ENCODE results near the gene FAM25A.
"Not testable (repeated sequence)": the region's sequence is repeated elsewhere in the genome, so short reads cannot be mapped to it uniquely, and the experiment has no call there.

FAM25A gene

GRCh38 chr10:87009134-87009696, 10.9 kb upstream of the FAM25A start:
- DNase-seq (ENCODE audit: low read depth in 3 of 3, low spot score in 1 of 3) = not testable (repeated sequence)

DNA sequence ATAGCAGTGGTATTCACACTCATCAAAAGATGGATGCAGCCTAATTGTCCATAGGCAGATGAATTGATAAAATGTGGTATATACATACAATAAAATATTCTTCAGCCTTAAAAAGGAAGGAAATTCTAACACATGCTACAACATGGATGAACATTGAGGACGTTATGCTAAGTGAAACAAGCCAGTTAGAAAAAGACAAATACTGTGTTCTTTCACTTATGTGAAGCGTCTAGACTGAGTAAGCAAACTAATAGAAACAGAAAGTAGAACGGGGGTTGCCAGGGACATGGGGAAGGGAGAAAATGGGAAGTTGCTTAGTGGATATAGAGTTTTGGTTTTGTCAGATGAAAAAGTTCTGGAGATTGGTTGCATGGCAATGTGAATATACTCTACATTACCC, 6.6 kb upstream of the FAM25A start:
- not testable (repeated sequence) for DNase-seq (ENCODE audit: low read depth in 3 of 3, low spot score in 1 of 3)

DNA sequence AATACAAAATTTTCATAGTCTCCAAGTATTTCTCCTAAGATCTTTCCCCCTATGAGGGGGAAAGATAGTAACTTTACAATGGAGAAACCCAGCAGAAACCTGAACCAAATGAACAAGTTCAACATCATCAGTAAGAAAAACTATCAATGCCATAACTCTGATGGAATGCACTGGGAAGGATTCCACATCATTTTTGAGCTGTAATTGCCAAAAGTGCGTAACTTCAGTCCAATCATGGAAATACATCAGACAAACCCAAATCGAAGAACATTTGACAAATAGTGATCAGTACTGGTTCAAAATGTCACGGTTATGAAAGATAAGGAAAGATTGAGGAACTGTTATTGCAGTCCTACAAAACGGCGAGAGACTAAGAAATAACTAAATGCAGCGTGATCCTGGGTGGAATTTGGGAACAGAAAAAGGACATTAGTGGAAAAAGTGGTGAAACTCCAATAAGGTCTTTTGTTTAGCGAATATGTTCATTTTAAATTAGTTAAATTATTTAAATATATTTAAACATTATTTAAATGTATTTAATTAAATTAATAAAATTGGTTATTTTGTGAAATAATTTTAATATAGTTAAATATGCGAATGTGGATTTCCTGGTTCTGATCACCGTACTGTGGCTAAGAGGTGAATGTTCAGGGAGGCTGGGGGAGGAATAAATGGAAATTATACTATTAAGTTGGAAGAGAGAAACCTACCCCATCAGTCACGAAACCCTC, 4.9 kb upstream of the FAM25A start:
- not testable (repeated sequence) for DNase-seq (ENCODE audit: low read depth in 3 of 3, low spot score in 1 of 3)

DNA sequence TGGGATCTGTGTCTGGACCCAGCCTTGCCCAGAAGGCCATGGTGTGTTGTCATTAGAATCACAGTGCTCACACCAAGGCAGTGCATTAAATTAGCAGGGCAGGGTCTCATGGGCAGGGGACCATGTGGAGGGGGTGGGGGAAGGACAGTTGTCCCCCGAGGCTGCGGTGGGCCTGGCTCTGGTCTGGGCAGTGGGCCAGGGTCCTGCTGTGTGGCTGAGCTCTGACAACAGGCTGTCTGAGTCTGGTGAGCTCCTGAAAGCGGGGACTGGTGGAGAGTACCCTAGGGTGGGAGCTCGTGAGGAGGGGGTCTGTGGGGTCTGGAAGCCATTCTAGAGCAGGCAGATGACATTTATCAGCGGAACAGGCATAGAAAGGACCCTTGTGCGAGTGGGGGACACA, 2.0 kb upstream of the FAM25A start:
- not testable (repeated sequence) for DNase-seq (ENCODE audit: low read depth in 3 of 3, low spot score in 1 of 3)

GRCh38 chr10:87019066-87019465, 1.0 kb upstream of the FAM25A start:
- not testable (repeated sequence) for DNase-seq (ENCODE audit: low read depth in 3 of 3, low spot score in 1 of 3)

DNA sequence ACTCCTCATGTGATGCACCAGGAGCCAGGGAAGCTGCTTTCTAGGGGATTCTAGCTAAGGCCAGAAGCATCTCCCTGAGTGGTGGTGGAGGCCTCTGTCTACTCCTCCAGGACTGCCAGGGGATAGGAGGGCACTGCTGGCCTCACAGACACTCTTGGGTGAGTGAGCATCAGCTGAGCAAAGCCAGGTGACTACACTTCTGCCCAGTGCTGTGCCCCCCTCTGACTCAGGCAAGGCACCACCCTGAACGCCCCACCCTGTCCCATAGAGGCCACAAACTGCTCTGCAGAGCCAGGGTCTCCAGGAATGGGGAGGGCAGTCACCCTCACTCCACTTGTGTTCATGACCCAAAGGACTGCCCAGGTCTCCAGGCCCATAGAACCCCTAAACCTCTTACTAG, 590 bp upstream of the FAM25A start:
- DNase-seq (ENCODE audit: low read depth in 3 of 3, low spot score in 1 of 3) = not testable (repeated sequence)

- DNase-seq (ENCODE audit: low read depth in 3 of 3, low spot score in 1 of 3) = not testable (repeated sequence)
These were observed 5.3 kb downstream of the FAM25A start for GRCh38 chr10:87025285-87025958.

DNA sequence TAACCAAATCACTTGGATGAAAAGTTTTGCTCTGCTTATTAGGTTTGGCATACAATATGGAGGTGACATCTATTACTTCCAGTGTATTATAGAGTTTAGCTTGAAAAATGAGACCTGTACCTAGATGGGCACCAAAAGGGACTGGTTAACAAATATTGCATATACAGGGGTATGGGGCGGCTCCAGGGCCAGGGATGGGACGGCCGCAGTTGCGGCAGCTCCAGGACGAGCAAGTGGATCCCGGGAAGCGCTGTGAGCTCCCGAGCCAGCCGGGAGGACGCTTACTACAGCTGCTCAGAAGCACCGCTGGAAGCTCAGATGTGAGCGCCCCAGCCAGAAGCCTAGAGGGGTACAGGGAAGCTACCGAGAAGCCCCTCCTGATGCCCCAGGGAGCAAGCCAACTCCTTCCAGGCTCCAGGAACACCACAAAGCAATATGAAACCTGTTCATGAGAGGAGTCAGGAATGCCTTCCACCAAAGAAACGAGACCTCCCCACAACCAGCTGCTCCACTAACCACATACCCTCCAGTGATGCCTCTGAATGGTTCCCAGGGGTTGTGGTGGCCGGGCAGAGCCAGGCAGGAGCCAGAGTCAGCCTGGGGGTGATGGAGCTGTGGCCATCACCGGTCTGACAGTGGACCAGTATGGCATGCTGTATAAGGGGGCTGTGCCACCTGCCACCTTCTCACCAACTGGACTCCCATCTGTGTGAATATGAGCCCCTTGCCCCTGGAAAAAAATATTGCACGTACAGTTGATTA, 6.8 kb downstream of the FAM25A start:
- not testable (repeated sequence) for DNase-seq (ENCODE audit: low read depth in 3 of 3, low spot score in 1 of 3)

- not testable (repeated sequence) for DNase-seq (ENCODE audit: low read depth in 3 of 3, low spot score in 1 of 3)
These were observed 10.3 kb downstream of the FAM25A start for GRCh38 chr10:87030419-87030818.

DNA sequence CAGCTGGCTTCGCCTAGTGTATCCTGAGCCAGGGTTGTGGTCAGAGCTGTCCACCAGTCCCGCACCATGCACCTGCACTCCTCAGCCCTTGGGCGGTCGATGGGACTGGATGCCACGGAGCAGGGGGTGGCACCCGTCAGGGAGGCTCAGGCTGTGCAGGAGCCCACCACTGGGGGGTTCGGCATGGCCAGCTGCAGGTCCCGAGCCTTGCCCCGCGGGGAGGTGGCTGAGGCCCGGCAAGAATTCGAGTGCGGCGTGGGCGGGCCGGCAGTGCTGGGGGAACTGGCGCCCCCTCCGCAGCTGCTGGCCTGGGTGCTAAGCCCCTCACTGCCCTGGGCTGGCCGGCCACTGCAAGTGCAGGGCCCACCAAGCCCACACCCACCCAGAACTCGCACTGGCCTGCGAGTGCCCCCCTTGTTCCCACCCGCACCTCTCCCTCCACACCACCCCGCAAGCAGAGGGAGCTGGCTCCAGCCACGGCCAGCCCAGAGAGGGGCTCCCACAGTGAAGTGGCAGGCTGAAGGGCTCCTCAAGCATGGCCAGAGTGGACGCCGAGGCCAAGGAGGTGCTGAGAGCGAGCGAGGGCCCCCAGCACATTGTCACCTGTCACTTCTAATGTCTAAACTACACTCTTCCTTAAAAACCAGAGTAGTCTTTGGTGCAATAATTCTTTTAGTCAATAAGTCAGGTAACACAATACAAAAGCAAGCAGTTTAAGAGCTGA, 11.0 kb downstream of the FAM25A start:
- DNase-seq (ENCODE audit: low read depth in 3 of 3, low spot score in 1 of 3) = no peak

DNA sequence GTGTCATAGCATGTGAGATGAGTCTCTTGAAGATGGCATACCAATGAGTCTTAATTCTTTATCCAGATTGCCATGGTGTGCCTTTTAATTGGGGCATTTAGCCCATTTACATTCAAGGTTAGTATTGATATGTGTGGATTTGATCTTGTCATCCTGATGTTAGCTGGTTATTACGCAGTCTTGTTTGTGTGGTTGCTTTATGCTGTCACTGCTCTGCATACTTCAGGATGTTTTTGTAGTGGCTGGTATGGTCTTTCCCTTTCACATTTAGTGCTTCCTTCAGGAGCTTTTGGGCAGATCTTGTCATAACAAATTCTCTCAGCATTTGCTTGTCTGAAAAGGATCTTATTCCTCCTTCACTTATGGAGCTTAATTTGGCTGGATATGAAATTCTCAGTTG, 16.5 kb downstream of the FAM25A start:
- DNase-seq (ENCODE audit: low read depth in 3 of 3, low spot score in 1 of 3) = no peak

DNA sequence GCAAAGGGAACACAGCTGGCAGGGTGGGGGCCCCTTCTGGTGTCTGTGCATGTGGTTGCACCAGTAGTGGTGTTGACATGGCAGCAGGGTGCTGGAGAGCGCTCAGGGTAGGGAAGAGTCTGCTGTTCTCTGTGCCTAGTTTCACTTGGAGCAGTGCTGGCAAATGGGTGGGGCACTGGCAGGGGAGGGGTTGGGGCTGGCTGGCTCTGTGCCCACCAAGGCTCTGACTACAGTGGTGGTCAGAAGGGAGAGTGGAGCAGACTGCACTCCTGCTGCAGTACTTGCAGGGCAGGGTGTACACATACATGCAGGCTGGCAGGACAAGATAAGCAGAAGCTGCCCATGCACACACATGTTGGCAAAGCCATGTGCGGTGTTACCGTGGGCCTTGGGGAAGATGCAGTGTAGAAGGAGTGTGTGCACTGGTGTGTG, 18.2 kb downstream of the FAM25A start:
- DNase-seq (ENCODE audit: low read depth in 3 of 3, low spot score in 1 of 3) = no peak

DNA sequence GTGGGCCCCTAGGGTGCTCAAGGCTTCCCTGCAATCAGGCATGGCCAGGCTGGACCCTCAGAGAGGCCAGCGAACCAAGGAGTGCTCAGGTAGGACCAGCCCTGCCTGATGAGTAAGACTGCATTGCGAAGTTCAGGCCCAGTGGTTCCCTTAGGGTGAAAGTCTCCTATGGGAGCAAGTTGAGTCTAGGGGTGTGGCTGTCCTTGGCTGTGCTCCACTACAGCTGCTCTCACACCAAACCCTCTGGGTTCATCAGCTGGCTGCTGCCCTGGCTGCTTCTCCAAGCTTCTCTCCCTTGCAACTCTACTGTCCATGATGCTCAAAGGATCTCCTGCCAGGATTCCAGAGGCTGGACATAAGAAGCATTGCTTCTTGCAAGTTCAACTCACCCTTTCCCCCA, 18.7 kb downstream of the FAM25A start:
- no peak for DNase-seq (ENCODE audit: low read depth in 3 of 3, low spot score in 1 of 3)

DNA sequence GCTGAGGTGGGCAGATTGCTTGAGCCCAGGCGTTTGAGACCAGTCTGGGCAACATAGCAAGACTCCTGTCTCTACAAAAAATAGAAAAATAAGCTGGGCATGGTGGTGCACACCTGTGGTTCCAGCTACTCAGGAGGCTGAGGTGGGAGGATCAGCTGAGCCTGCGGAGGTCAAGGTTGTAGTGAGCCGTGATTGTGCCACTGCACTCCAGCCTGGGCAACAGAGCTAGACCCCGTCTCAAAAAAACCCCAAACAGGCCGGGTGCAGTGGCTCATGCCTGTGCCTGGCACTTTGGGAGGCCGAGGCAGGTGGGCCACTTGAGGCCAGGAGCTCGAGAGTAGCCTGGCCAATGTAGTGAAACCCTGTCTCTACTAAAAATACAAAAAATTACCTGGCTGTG, 23.5 kb downstream of the FAM25A start:
- not testable (repeated sequence) for DNase-seq (ENCODE audit: low read depth in 3 of 3, low spot score in 1 of 3)

GRCh38 chr10:87045434-87045938, 25.4 kb downstream of the FAM25A start:
- DNase-seq (ENCODE audit: low read depth in 3 of 3, low spot score in 1 of 3) = no peak

GRCh38 chr10:87053111-87053510, 33.0 kb downstream of the FAM25A start:
- no peak for DNase-seq (ENCODE audit: low read depth in 3 of 3, low spot score in 1 of 3)

DNA sequence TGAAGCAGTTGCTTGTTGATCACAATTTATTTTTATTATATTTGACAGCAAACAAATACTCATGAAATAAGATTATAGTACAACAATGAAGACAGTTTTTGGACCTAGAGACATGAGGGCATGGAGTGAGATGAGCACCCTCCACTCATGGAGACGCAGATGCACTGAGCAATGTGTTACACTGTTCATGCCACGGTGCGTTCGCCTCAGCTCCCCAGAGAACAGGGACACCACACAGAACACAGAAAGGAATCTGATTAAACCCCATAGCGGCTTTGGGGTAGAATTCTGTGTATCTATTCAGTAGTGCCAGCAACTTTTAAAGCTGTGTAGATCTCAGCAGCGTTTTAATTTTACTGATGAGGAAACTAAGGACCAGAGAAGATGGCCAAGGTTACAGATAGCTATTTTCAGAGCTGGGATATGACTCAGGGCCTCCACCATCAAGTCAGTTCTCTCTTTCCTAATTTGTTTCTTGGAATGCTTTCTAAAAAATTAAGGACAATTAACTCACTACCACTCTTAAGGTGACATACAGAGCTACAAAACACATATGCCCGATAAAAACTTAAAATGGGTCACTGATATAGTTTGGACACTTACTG, 33.6 kb downstream of the FAM25A start:
- DNase-seq (ENCODE audit: low read depth in 3 of 3, low spot score in 1 of 3) = no peak

- no peak for DNase-seq (ENCODE audit: low read depth in 3 of 3, low spot score in 1 of 3)
These were observed 34.5 kb downstream of the FAM25A start for GRCh38 chr10:87054373-87055295.

DNA sequence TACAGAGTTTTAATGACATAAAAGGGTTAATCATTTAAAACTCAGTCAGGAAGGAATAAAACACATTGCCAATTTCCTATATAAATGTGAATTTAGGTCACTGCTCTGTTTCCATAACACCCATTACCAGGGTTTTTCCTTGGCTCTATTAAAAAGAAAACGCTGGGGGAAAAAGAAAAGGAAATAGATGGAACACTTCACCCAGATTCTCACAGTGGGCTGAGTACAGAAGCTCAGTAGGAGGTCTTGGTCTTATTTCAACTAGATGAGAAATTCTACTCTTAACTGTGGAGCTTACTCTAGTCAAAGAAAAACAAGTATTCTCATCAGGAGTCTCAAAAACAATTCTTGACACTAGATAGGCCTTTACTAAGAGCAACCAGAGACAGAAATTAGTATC, 38.1 kb downstream of the FAM25A start:
- no peak for DNase-seq (ENCODE audit: low read depth in 3 of 3, low spot score in 1 of 3)

Measured in stimulated activated CD4-positive, alpha-beta T cell treated with anti-CD3 and anti-CD28 coated beads, TNF-alpha, amount 100 ng/mL, for 1 hour (primary cell).